ENCODE data around the gene CD63.

Gene CD63

GRCh38 chr12:55707841-55708694 lies 20.7 kb downstream of the CD63 start, which contains the start of gene ITGA7 (continued):
- TF ChIP-seq ZNF639 (tag by site-specific recombination; IDR thresholded peaks at IDR 0.05) (no peak), ZNF837 (tag by site-specific recombination; IDR thresholded peaks at IDR 0.05) (no peak), ZNF24 (tag by site-specific recombination; IDR thresholded peaks at IDR 0.05) (no peak), KLF17 (tag by site-specific recombination; IDR thresholded peaks at IDR 0.05) (no peak), KLF9 (tag by site-specific recombination; IDR thresholded peaks at IDR 0.05; ENCODE audit: low read depth) (peak; percentile 91), PRDM1 (tag by site-specific recombination; IDR thresholded peaks at IDR 0.05) (peak; percentile 86), YY2 (tag by site-specific recombination; IDR thresholded peaks at IDR 0.05) (no peak), MEIS1 (CRISPR knock-in tag; IDR thresholded peaks at IDR 0.05; ENCODE audit: borderline replicate concordance) (no peak), GLIS2 (tag by site-specific recombination; IDR thresholded peaks at IDR 0.05) (peak; percentile 82), ZNF529 (tag by site-specific recombination; IDR thresholded peaks at IDR 0.05; ENCODE audit: insufficient replicate concordance) (no peak), ZNF768 (tag by site-specific recombination; IDR thresholded peaks at IDR 0.05) (no peak), SP7 (tag by site-specific recombination; IDR thresholded peaks at IDR 0.05) (no peak), ZFP41 (tag by site-specific recombination; IDR thresholded peaks at IDR 0.05; ENCODE audit: borderline replicate concordance) (no peak), ZFHX2 (tag by site-specific recombination; conservative IDR thresholded peaks at IDR 0.05) (peak; percentile 34), ZNF785 (tag by site-specific recombination; IDR thresholded peaks at IDR 0.05) (no peak), ZNF398 (tag by site-specific recombination; IDR thresholded peaks at IDR 0.05) (peak; percentile 88), YY1 (tag by site-specific recombination; IDR thresholded peaks at IDR 0.05) (no peak), ZNF670 (tag by site-specific recombination; IDR thresholded peaks at IDR 0.05; ENCODE audit: low read depth) (no peak), ZNF341 (tag by site-specific recombination; IDR thresholded peaks at IDR 0.05; ENCODE audit: low read depth) (peak; percentile 84), ZXDB (tag by site-specific recombination; IDR thresholded peaks at IDR 0.05) (no peak; the same call in 1 of the 2 replicates), ZNF211 (tag by site-specific recombination; IDR thresholded peaks at IDR 0.05; ENCODE audit: low read depth) (no peak), KLF7 (tag by site-specific recombination; IDR thresholded peaks at IDR 0.05; ENCODE audit: borderline replicate concordance) (no peak), ZNF311 (tag by site-specific recombination; IDR thresholded peaks at IDR 0.05; ENCODE audit: borderline replicate concordance) (no peak), ZBTB44 (tag by site-specific recombination; IDR thresholded peaks at IDR 0.05) (no peak)
